Measurements from ENCODE around the gene MFRP. TPM values are rescaled to one million over a fixed set of nuclear protein-coding genes. Genes with fewer than 3 reads are reported as not detected.

Gene MFRP
- total and polyA plus RNA-seq, 2 donors (not counting 1 experiment from before 2014, with no cell fraction given) = not detected

GRCh38 chr11:119324189-119324588, 22.3 kb downstream of the MFRP start:
- no peaks in the 10 kb centered on the region for H3K36me3 ChIP-seq (ENCODE audit: control insufficient read depth, insufficient read depth, low read length)
- H2AFZ ChIP-seq (ENCODE audit: low read length) = no peak overlapping the region
- no peaks in the 10 kb centered on the region for H3K9me3 ChIP-seq (ENCODE audit: control insufficient read depth, insufficient read depth, low read depth, low read length)
- DNase-seq (ENCODE audit: low read depth in 2 of 2) = no peak
- no peak overlapping the region for H3K27ac ChIP-seq (ENCODE audit: insufficient read depth, low read length)
- TF ChIP-seq EZH2 (IDR thresholded peaks at IDR 0.05; ENCODE audit: low read length, missing control alignments) (no peak), CTCF (conservative IDR thresholded peaks at IDR 0.05 in 1 of 2, IDR thresholded peaks at IDR 0.05 in 1 of 2; ENCODE audit: low read depth in 1 of 2, low read length in 2 of 2) (no peak)
- no peaks in the 10 kb centered on the region for H4K20me1 ChIP-seq (ENCODE audit: control insufficient read depth, extremely low read depth, insufficient read depth, low read length)
- peaks cover 16% of the 10 kb centered on the region for H3K4me1 ChIP-seq (ENCODE audit: control insufficient read depth, extremely low read depth, insufficient read depth, low read length)
- no peak overlapping the region for H3K4me2 ChIP-seq (ENCODE audit: extremely low read depth, insufficient read depth, low read length)
- H3K4me3 ChIP-seq (replicated peaks in 1 of 4; ENCODE audit: control extremely low read depth in 1 of 4, insufficient read depth in 1 of 4, low read depth in 3 of 4, low read length in 4 of 4) = no peak overlapping the region
- H3K27me3 ChIP-seq (ENCODE audit: control insufficient read depth, insufficient read depth, low read length) = no peaks in the 10 kb centered on the region
- no peak overlapping the region for H3K9ac ChIP-seq (ENCODE audit: insufficient read depth, low read length)
- H3K79me2 ChIP-seq (ENCODE audit: control insufficient read depth, insufficient read depth, low read length) = no peaks in the 10 kb centered on the region

GRCh38 chr11:119323532-119324033, 22.9 kb downstream of the MFRP start:
- H3K27me3 ChIP-seq (ENCODE audit: control insufficient read depth, insufficient read depth, low read length) = no peaks in the 10 kb centered on the region
- peaks cover 19% of the 10 kb centered on the region for H3K4me1 ChIP-seq (ENCODE audit: control insufficient read depth, extremely low read depth, insufficient read depth, low read length)
- H3K4me3 ChIP-seq (replicated peaks in 1 of 4; ENCODE audit: control extremely low read depth in 1 of 4, insufficient read depth in 1 of 4, low read depth in 3 of 4, low read length in 4 of 4) = no peak overlapping the region
- peak; percentile 46 to 72 for DNase-seq (ENCODE audit: low read depth in 2 of 2)
- H4K20me1 ChIP-seq (ENCODE audit: control insufficient read depth, extremely low read depth, insufficient read depth, low read length) = no peaks in the 10 kb centered on the region
- no peaks in the 10 kb centered on the region for H3K36me3 ChIP-seq (ENCODE audit: control insufficient read depth, insufficient read depth, low read length)
- no peak overlapping the region for H3K27ac ChIP-seq (ENCODE audit: insufficient read depth, low read length)
- TF ChIP-seq EZH2 (IDR thresholded peaks at IDR 0.05; ENCODE audit: low read length, missing control alignments) (no peak), CTCF (conservative IDR thresholded peaks at IDR 0.05 in 1 of 2, IDR thresholded peaks at IDR 0.05 in 1 of 2; ENCODE audit: low read depth in 1 of 2, low read length in 2 of 2) (peak; percentile 74 to 79)
- no peaks in the 10 kb centered on the region for H3K9me3 ChIP-seq (ENCODE audit: control insufficient read depth, insufficient read depth, low read depth, low read length)
- no peak overlapping the region for H2AFZ ChIP-seq (ENCODE audit: low read length)
- H3K79me2 ChIP-seq (ENCODE audit: control insufficient read depth, insufficient read depth, low read length) = no peaks in the 10 kb centered on the region
- H3K4me2 ChIP-seq (ENCODE audit: extremely low read depth, insufficient read depth, low read length) = no peak overlapping the region
- no peak overlapping the region for H3K9ac ChIP-seq (ENCODE audit: insufficient read depth, low read length)

- Histone ChIP-seq H3K9me3 (ENCODE audit: control insufficient read depth, insufficient read depth, low read depth, low read length) (no peaks in the 10 kb centered on the region), H3K4me2 (ENCODE audit: extremely low read depth, insufficient read depth, low read length) (no peak overlapping the region), H3K4me1 (ENCODE audit: control insufficient read depth, extremely low read depth, insufficient read depth, low read length) (peaks cover 21% of the 10 kb centered on the region), H3K9ac (ENCODE audit: insufficient read depth, low read length) (no peak overlapping the region), H3K36me3 (ENCODE audit: control insufficient read depth, insufficient read depth, low read length) (no peaks in the 10 kb centered on the region), H2AFZ (ENCODE audit: low read length) (no peak overlapping the region), H4K20me1 (ENCODE audit: control insufficient read depth, extremely low read depth, insufficient read depth, low read length) (no peaks in the 10 kb centered on the region), H3K4me3 (replicated peaks in 1 of 4; ENCODE audit: control extremely low read depth in 1 of 4, insufficient read depth in 1 of 4, low read depth in 3 of 4, low read length in 4 of 4) (no peak overlapping the region), H3K27ac (ENCODE audit: insufficient read depth, low read length) (no peak overlapping the region), H3K79me2 (ENCODE audit: control insufficient read depth, insufficient read depth, low read length) (no peaks in the 10 kb centered on the region), H3K27me3 (ENCODE audit: control insufficient read depth, insufficient read depth, low read length) (no peaks in the 10 kb centered on the region)
- TF ChIP-seq EZH2 (IDR thresholded peaks at IDR 0.05; ENCODE audit: low read length, missing control alignments) (no peak), CTCF (conservative IDR thresholded peaks at IDR 0.05 in 1 of 2, IDR thresholded peaks at IDR 0.05 in 1 of 2; ENCODE audit: low read depth in 1 of 2, low read length in 2 of 2) (no peak)
- DNase-seq (ENCODE audit: low read depth in 2 of 2) = no peak
Measured at GRCh38 chr11:119322921-119323531, 23.5 kb downstream of the MFRP start.
